ENCODE data around the gene DDX39B.

- TF ChIP-seq CTCF (IDR thresholded peaks at IDR 0.05; ENCODE audit: poor library complexity) (no peak), EZH2 (IDR thresholded peaks at IDR 0.05; ENCODE audit: borderline replicate concordance) (no peak), EZH2phosphoT487 (IDR thresholded peaks at IDR 0.05; ENCODE audit: low read depth, severe bottlenecking, unreplicated experiment) (no peak)
Measured at GRCh38 chr6:31528307-31528777, 13.5 kb downstream of the DDX39B start.

Measured in hepatocyte (in vitro differentiated cells).